MG63 (cell line): ENCODE measurements around the gene GJB1. TPM values are rescaled to one million over a fixed set of nuclear protein-coding genes. Genes with fewer than 3 reads are reported as not detected.
A peak's percentile ranks its signal among the peaks of the same experiment; 100 is the strongest.
"Not testable (repeated sequence)": the region's sequence is repeated elsewhere in the genome, so short reads cannot be mapped to it uniquely, and the experiment has no call there.

Experiments used
- DNase-seq: peaks from one replicate; pipeline ENCODE4 v3.0.0-alpha.2; 2020
- H3K27me3 ChIP-seq: fragments of 250-450 bp; sonication (Bioruptor Pico); 2 replicates; pipeline ENCODE4 v1.5.1; 2020; ENCODE audit warnings: mild to moderate bottlenecking, moderate library complexity
- H3K36me3 ChIP-seq: fragments of 250-450 bp; sonication (Bioruptor Pico); 2 replicates; pipeline ENCODE4 v1.5.1; 2020; ENCODE audit warnings: mild to moderate bottlenecking, moderate library complexity
- H3K4me3 ChIP-seq: fragments of 250-450 bp; sonication (Bioruptor Pico); 2 replicates; pipeline ENCODE4 v1.5.1; 2020; ENCODE audit warnings: mild to moderate bottlenecking, moderate library complexity
- H3K9me3 ChIP-seq: fragments of 250-450 bp; sonication (Bioruptor Pico); 2 replicates; pipeline ENCODE4 v1.5.1; 2020; ENCODE audit warnings: mild to moderate bottlenecking, moderate library complexity
- total RNA-seq: library from RNA; depleted of rRNA; stranded (reverse); fragments of >200 nt; shearing (Covaris generic); gene quantifications from 2 replicates; pipeline ENCODE4 v1.2.3, GENCODE V29; 2014; ENCODE audit warnings: low replicate concordance; rRNA removed

GJB1 gene
- not detected in 2 replicates for total RNA-seq

DNA sequence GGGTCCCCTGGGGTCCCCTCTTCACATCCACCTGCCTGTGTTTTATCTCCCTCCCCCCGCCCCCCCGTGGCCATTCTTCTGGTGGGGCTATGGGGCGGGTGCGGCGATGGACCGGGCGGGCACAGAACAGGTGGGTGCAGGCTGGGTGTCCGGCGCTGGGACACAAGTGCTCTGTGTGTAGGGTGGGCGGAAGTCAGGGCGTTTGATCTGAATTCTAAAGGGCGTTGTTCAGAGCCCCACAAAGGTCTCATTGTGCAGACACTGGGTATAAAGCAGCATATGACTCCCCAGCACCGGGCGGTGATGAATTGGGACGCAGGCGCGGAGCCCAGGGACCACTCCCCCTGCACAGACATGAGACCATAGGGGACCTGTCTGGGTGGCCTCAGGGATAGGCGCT, at the start of gene GJB1:
TSS of gene GJB1 (plus strand) at position 296 of the 400 bp plus-strand sequence. CDS start 484 bp downstream, outside the sequence.
- H3K9me3 ChIP-seq = no peaks in the 10 kb centered on the region
- H3K27me3 ChIP-seq = no peaks in the 10 kb centered on the region
- no peak within 1 kb of the TSS for H3K4me3 ChIP-seq
- no peak for DNase-seq
- H3K36me3 ChIP-seq = no peaks in the 10 kb centered on the region

- no peaks in the 10 kb centered on the region for H3K36me3 ChIP-seq
- no peak for DNase-seq
- H3K9me3 ChIP-seq = no peaks in the 10 kb centered on the region
- H3K27me3 ChIP-seq = no peaks in the 10 kb centered on the region
- H3K4me3 ChIP-seq = no peak overlapping the region
These were observed 49.6 kb upstream of the GJB1 start for GRCh38 chrX:71173440-71173839.

GRCh38 chrX:71174795-71175194, 48.2 kb upstream of the GJB1 start:
- no peak for DNase-seq
- H3K27me3 ChIP-seq = no peaks in the 10 kb centered on the region
- no peaks in the 10 kb centered on the region for H3K36me3 ChIP-seq
- no peaks in the 10 kb centered on the region for H3K9me3 ChIP-seq
- H3K4me3 ChIP-seq = no peak overlapping the region

DNA sequence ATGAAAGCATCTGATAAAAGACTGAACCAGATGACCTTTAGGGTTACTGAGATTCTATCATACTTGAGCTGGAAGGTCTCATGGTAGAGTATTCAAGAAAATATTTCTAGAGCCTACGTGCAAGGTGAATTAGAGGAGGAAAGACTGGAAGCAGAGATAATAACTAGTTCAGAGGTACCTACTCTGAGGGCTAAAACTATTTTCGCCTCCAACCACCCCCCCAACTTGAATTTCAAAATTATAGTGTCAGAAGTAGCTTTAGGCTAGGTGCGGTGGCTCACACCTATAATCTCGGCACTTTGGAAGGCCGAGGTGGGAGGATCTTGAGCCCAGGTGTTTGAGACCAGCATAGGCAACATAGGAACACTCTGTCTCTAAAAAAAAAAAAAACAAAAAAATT, 47.5 kb upstream of the GJB1 start:
- no peaks in the 10 kb centered on the region for H3K9me3 ChIP-seq
- no peaks in the 10 kb centered on the region for H3K36me3 ChIP-seq
- H3K27me3 ChIP-seq = no peaks in the 10 kb centered on the region
- no peak for DNase-seq
- no peak overlapping the region for H3K4me3 ChIP-seq

DNA sequence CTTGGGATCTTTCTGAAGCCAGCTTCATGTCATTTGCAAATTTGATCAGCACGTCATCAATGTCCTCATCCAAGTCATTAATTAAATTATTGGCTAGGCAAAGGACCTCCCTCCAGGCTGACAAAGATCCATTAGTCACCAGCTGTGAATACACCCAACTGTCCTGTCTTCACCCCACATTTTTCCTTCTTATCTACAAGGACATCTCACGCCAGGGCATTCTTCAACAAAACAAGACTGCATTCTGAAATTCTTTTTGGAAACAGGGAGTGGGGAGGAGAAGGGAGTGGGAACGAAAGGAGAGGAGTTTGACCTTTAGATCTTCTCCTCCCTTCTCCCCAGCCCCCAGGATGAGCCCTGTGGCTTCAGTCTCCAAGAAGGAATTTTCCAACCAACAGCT, 45.7 kb upstream of the GJB1 start:
- Histone ChIP-seq H3K27me3 (no peaks in the 10 kb centered on the region), H3K9me3 (no peaks in the 10 kb centered on the region)
- no peak for DNase-seq

DNA sequence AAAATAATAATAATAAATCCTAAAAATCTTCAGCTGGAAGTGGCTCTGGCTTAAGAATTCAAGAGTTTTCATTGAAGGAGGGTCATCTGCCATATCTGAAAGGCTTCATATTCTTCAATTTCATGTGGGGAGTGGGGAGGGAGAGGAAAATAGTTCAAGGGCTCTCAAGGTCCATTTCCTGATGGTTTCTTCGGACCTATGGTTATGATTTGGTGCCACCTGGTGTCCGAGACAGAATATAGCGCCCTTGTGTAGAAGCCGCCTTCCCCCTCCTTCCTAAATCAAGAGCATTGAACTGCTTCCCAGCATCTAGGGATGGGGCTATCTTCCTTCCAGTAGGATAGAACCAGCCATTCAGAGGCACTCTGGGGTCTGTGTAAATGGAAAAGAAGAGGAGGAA, 44.1 kb upstream of the GJB1 start:
- Histone ChIP-seq H3K27me3 (no peaks in the 10 kb centered on the region), H3K4me3 (no peak overlapping the region), H3K9me3 (no peaks in the 10 kb centered on the region), H3K36me3 (no peaks in the 10 kb centered on the region)
- peak; percentile 11 for DNase-seq

More for the DNA sequence above, 45.7 kb upstream of the GJB1 start:
- Histone ChIP-seq H3K36me3 (no peaks in the 10 kb centered on the region), H3K4me3 (no peak overlapping the region)

DNA sequence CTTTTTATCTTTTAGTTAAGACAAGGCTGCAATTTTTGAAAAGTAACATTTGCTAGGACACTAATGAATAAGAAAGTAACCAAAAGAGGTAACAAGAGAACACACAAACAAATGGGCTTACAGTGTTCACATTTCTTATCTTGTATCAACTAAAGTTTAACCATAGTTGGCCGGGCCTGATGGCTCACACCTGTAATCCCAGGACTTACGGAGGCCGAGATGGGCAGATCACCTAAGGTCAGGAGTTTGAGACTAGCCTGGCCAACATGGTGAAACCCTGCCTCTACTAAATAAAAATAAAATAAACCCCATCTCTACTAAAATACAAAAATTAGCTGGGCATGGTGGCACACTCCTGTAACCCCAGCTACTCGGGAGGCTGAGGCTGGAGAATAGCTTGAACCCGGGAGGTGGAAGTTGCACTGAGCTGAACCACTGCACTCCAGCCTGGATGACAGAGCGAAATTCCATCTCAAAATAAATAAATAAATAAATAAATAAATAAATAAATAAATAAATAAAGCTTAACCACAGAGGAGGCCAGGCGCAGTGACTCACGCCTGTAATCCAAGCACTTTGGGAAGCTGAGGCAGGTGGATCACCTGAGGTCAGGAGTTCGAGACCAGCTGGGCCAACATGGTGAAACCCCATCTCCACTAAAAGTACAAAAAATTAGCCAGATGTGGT, 42.3 kb upstream of the GJB1 start:
- H3K9me3 ChIP-seq, H3K27me3 ChIP-seq, DNase-seq, H3K36me3 ChIP-seq, H3K4me3 ChIP-seq: not testable (repeated sequence)

DNA sequence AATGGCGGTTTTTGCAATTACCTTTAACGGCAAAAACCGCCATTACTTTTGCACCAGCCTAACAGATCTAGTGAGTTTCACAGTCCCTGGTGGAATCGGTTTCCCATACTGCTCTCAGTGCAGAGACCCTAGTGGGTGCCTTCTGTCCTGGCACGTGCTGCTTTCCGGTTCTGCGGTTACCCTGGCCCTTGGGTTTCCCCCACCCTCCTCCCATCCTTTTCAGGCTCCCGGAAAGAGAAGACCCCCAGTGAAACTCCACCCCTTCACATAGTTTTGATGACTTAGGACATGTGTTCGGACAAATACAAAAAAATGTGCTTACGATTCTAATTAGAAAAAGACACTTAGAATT, 41.5 kb upstream of the GJB1 start:
- H3K36me3 ChIP-seq = no peaks in the 10 kb centered on the region
- peak overlapping the region; percentile 66 for H3K4me3 ChIP-seq
- DNase-seq = peak; percentile 19
- no peaks in the 10 kb centered on the region for H3K27me3 ChIP-seq
- H3K9me3 ChIP-seq = no peaks in the 10 kb centered on the region

- peak; percentile 91 for DNase-seq
- Histone ChIP-seq H3K27me3 (no peaks in the 10 kb centered on the region), H3K4me3 (peak overlapping the region; percentile 66), H3K9me3 (no peaks in the 10 kb centered on the region), H3K36me3 (no peaks in the 10 kb centered on the region)
These were observed 40.9 kb upstream of the GJB1 start for GRCh38 chrX:71181910-71182799.

GRCh38 chrX:71182871-71183270, 40.2 kb upstream of the GJB1 start:
- H3K9me3 ChIP-seq = no peaks in the 10 kb centered on the region
- no peak overlapping the region; the same call in 1 of the 2 replicates for H3K4me3 ChIP-seq
- no peaks in the 10 kb centered on the region for H3K36me3 ChIP-seq
- no peak for DNase-seq
- no peaks in the 10 kb centered on the region for H3K27me3 ChIP-seq

- no peaks in the 10 kb centered on the region for H3K9me3 ChIP-seq
- H3K36me3 ChIP-seq = no peaks in the 10 kb centered on the region
- no peak overlapping the region for H3K4me3 ChIP-seq
- DNase-seq = no peak
- H3K27me3 ChIP-seq = no peaks in the 10 kb centered on the region
These were observed 39.7 kb upstream of the GJB1 start for GRCh38 chrX:71183341-71183740.

- Histone ChIP-seq H3K4me3 (no peak overlapping the region), H3K27me3 (no peaks in the 10 kb centered on the region), H3K36me3 (no peaks in the 10 kb centered on the region), H3K9me3 (no peaks in the 10 kb centered on the region)
- DNase-seq = no peak
These were observed 38.9 kb upstream of the GJB1 start for GRCh38 chrX:71184092-71184491.

- H3K4me3 ChIP-seq = no peak overlapping the region
- no peaks in the 10 kb centered on the region for H3K27me3 ChIP-seq
- no peaks in the 10 kb centered on the region for H3K36me3 ChIP-seq
- no peak for DNase-seq
- no peaks in the 10 kb centered on the region for H3K9me3 ChIP-seq
These were observed 38.1 kb upstream of the GJB1 start for GRCh38 chrX:71184803-71185495.

DNA sequence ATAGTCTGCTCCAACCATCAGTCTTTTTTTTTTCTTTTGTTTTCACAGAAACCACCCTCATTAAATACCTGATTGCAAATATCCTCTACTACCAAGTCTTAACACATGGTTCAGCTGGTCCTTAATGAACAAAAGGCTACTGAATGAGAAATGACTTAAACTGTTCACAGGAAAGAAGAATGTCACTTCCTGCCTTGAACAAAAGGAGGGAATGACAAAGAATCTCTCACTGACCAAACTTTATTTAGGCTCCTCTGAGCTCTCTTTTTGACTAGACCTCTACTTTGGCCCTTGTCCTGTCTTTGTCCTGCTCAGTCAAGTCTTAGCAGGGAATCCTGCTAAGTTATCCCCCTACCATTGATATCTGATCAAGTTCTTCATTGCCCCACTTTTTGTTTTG, 31.8 kb upstream of the GJB1 start:
- no peaks in the 10 kb centered on the region for H3K36me3 ChIP-seq
- H3K4me3 ChIP-seq = no peak overlapping the region

GRCh38 chrX:71195964-71196649, 26.9 kb upstream of the GJB1 start:
- no peak for DNase-seq
- no peaks in the 10 kb centered on the region for H3K27me3 ChIP-seq
- no peaks in the 10 kb centered on the region for H3K36me3 ChIP-seq
- no peaks in the 10 kb centered on the region for H3K9me3 ChIP-seq
- H3K4me3 ChIP-seq = no peak overlapping the region

More for the DNA sequence above, 31.8 kb upstream of the GJB1 start:
- H3K27me3 ChIP-seq = no peaks in the 10 kb centered on the region
- no peaks in the 10 kb centered on the region for H3K9me3 ChIP-seq
- no peak for DNase-seq

- H3K36me3 ChIP-seq = no peaks in the 10 kb centered on the region
- no peaks in the 10 kb centered on the region for H3K27me3 ChIP-seq
- no peak for DNase-seq
- H3K4me3 ChIP-seq = no peak overlapping the region
- H3K9me3 ChIP-seq = no peaks in the 10 kb centered on the region
These were observed 25.0 kb upstream of the GJB1 start for GRCh38 chrX:71198066-71198465.
